Measurements from ENCODE around the gene ELAVL1. TPM values are rescaled to one million over a fixed set of nuclear protein-coding genes. Genes with fewer than 3 reads are reported as not detected.

The ELAVL1 gene
- total RNA-seq, 6 experiments from 2014 or later, result 105 to 127 (median 115) TPM

DNA sequence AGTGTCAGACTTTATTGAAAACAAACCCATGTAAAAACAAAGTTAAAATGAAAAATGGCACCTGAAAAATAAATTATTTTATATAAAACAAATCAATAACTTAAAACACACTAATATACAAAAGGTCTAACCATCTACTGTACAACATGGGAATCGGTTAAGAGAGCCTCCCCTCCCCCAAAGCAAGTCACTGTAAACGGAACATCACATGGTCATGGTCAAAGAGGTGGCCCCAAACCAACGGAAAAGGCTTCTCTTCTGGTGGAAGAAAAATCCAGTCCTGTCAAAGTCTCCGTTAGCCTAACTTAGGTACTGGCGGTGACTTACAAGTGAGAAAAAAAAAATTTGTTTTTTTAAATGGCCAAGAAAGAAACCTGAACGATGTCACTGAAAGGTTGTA is 46.2 kb downstream of the ELAVL1 start:
- H3K27ac Mint-ChIP-seq, result no peak overlapping the region
- no peak for DNase-seq
- no peaks in the 10 kb centered on the region for H3K4me1 Mint-ChIP-seq (ENCODE audit: low read depth)
- H3K4me3 Mint-ChIP-seq, result no peak overlapping the region
- no peaks in the 10 kb centered on the region; the same call in 1 of the 2 replicates for H3K27me3 Mint-ChIP-seq (ENCODE audit: insufficient read depth)
- peaks cover 7% of the 10 kb centered on the region for H3K36me3 Mint-ChIP-seq (ENCODE audit: low read depth)
- TF ChIP-seq, protein P1, sequence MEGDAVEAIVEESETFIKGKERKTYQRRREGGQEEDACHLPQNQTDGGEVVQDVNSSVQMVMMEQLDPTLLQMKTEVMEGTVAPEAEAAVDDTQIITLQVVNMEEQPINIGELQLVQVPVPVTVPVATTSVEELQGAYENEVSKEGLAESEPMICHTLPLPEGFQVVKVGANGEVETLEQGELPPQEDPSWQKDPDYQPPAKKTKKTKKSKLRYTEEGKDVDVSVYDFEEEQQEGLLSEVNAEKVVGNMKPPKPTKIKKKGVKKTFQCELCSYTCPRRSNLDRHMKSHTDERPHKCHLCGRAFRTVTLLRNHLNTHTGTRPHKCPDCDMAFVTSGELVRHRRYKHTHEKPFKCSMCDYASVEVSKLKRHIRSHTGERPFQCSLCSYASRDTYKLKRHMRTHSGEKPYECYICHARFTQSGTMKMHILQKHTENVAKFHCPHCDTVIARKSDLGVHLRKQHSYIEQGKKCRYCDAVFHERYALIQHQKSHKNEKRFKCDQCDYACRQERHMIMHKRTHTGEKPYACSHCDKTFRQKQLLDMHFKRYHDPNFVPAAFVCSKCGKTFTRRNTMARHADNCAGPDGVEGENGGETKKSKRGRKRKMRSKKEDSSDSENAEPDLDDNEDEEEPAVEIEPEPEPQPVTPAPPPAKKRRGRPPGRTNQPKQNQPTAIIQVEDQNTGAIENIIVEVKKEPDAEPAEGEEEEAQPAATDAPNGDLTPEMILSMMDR (IDR thresholded peaks at IDR 0.05), result no peak
- no peaks in the 10 kb centered on the region for H3K9me3 Mint-ChIP-seq

DNA sequence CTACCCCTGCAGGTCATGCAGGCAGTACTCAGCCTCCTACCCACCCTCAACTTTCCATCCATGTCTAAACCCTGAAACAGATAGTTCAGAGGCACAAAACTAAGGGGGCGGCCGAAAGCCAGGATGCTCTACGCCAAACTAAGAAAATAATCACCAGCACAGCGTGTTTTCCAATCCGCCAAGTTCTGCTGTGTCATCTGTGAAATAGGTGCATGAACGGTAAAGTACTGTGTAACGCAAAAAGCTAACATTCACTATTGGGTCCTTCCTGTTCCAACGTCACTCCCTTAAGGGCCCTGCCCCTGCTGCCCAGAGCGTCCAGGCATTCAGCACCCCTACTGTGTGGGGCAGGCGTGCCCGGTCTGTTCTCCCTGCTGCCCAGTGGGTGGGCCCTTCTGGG is 49.7 kb downstream of the ELAVL1 start:
- Mint-ChIP-seq H3K36me3 (ENCODE audit: low read depth) (no peaks in the 10 kb centered on the region; the same call in 1 of the 2 replicates), H3K4me3 (no peak overlapping the region), H3K4me1 (ENCODE audit: low read depth) (peaks cover 12% of the 10 kb centered on the region), H3K9me3 (no peaks in the 10 kb centered on the region), H3K27me3 (ENCODE audit: insufficient read depth) (no peaks in the 10 kb centered on the region; the same call in 1 of the 2 replicates), H3K27ac (no peak overlapping the region)
- TF ChIP-seq, protein P1 (IDR thresholded peaks at IDR 0.05), result no peak
- DNase-seq, result no peak

DNA sequence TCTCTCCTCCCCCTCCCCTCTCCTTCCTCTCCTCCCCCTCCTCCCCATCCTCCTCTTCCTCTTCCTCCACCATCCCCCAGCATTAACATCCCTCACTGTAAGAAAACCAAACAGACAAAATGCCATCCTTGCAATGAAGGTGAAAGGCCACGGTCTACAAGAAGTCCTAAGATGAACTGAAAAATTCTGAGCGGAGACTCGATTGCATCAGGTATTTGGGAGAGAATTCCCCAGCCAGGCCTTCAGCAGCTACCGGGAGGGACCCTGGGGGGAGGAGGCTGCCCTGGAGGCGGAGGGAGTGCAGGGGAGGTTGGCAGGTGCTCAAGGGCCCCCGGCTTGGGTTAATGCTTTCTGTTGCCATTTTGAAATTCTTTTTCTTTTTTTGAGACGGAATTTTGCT is 51.9 kb downstream of the ELAVL1 start:
- Mint-ChIP-seq H3K36me3 (ENCODE audit: low read depth) (no peaks in the 10 kb centered on the region; the same call in 1 of the 2 replicates), H3K27ac (no peak overlapping the region), H3K9me3 (no peaks in the 10 kb centered on the region), H3K27me3 (ENCODE audit: insufficient read depth) (no peaks in the 10 kb centered on the region; the same call in 1 of the 2 replicates), H3K4me1 (ENCODE audit: low read depth) (peaks cover 12% of the 10 kb centered on the region), H3K4me3 (no peak overlapping the region)
- no peak for DNase-seq
- TF ChIP-seq, protein P1 (IDR thresholded peaks at IDR 0.05), result no peak

DNA sequence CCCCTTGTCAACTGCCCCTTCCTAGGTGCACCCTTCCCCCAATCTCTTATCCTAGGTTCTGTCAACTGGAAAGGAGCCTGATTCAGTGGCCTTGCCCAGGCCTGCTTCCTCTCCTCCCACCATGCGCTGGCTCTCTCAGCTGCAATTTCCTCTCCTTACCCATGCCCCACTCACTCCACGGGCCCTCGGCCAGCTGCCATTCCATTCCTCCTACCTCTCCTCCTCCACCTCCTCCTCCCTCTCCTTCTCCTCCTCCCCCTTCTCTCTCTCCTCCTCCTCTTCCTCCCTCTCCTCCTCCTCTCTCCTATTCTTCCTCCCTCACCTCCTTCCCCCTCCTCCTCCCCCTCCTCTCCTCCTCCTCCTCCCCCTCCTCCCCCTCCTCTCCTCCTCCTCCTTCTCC is 52.4 kb downstream of the ELAVL1 start:
- Mint-ChIP-seq H3K27me3 (ENCODE audit: insufficient read depth) (no peaks in the 10 kb centered on the region; the same call in 1 of the 2 replicates), H3K4me1 (ENCODE audit: low read depth) (peaks cover 12% of the 10 kb centered on the region), H3K4me3 (no peak overlapping the region), H3K36me3 (ENCODE audit: low read depth) (no peaks in the 10 kb centered on the region; the same call in 1 of the 2 replicates), H3K9me3 (no peaks in the 10 kb centered on the region), H3K27ac (peak overlapping the region; percentile 61)
- TF ChIP-seq, protein P1 (IDR thresholded peaks at IDR 0.05), result no peak
- DNase-seq, result peak; percentile 31

DNA sequence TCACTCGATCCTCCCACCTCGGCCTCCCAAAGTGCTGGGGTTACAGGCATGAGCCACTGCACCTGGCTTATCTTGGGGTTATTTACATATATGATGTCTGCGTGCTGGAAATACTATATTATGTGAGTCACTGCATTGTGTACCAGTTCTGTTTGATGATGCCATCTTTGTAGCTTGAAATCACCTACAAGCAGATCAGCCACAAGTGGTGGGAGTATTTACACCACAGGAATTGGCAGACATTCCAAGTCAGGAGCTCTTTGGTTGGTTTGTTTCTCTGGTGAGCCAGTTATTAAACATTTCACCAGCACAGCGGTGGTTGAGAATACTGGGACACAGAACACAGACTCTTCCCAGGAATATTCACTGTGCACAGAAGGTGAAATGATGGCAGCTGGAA is 57.5 kb downstream of the ELAVL1 start:
- DNase-seq, result peak; percentile 11
- TF ChIP-seq, protein P1 (IDR thresholded peaks at IDR 0.05), result no peak
- no peaks in the 10 kb centered on the region for H3K9me3 Mint-ChIP-seq
- H3K4me1 Mint-ChIP-seq (ENCODE audit: low read depth), result peaks cover 15% of the 10 kb centered on the region
- H3K4me3 Mint-ChIP-seq, result no peak overlapping the region
- no peak overlapping the region for H3K27ac Mint-ChIP-seq
- peaks cover 6% of the 10 kb centered on the region; the same call in 1 of the 2 replicates for H3K27me3 Mint-ChIP-seq (ENCODE audit: insufficient read depth)
- H3K36me3 Mint-ChIP-seq (ENCODE audit: low read depth), result no peaks in the 10 kb centered on the region
